ENCODE measurements around the gene NRCAM. TPM values are rescaled to one million over a fixed set of nuclear protein-coding genes. Genes with fewer than 3 reads are reported as not detected.

NRCAM gene
- total and polyA plus RNA-seq, 2 of the 8 experiments (the other 6 are each of a cell fraction or from before 2014, with no cell fraction given), result 2.7 to 3.8 TPM

GRCh38 chr7:108313086-108313485 is 143.2 kb downstream of the NRCAM start:
- Histone ChIP-seq H3K36me3 (ENCODE audit: control insufficient read depth in 2 of 4, insufficient read depth in 4 of 4, low read length in 3 of 4) (no peaks in the 10 kb centered on the region), H2AFZ (ENCODE audit: low read length) (no peak overlapping the region), H3K27me3 (replicated peaks in 1 of 4; ENCODE audit: control insufficient read depth in 3 of 4, extremely low read depth in 1 of 4, insufficient read depth in 3 of 4, low read length in 3 of 4) (no peaks in the 10 kb centered on the region), H3K56ac (replicated peaks; ENCODE audit: insufficient read length, low read depth, low read length) (no peak overlapping the region), H3K14ac (ENCODE audit: insufficient read length) (no peak overlapping the region), H3K4me1 (replicated peaks in 1 of 4; ENCODE audit: control insufficient read depth in 3 of 4, insufficient read depth in 4 of 4, low read length in 3 of 4) (peaks cover 0 to 12% (median 6%) of the 10 kb centered on the region in 4 experiments; a peak in 4 of 7 replicates), H2BK20ac (ENCODE audit: low read length) (no peak overlapping the region), H3K9me3 (ENCODE audit: insufficient read depth in 2 of 2, low read depth in 1 of 2, low read length in 1 of 2) (no peaks in the 10 kb centered on the region), H3K23me2 (ENCODE audit: low read depth, low read length) (no peaks in the 10 kb centered on the region), H3K4ac (replicated peaks; ENCODE audit: insufficient read length, low read depth, low read length) (no peak overlapping the region), H2BK120ac (replicated peaks; ENCODE audit: low read depth, low read length) (no peak overlapping the region), H3K79me2 (ENCODE audit: control insufficient read depth in 1 of 2, insufficient read depth in 2 of 2, low read length in 2 of 2) (no peaks in the 10 kb centered on the region), H4K91ac (replicated peaks; ENCODE audit: insufficient read length, low read length) (no peak overlapping the region), H4K20me1 (replicated peaks in 1 of 2; ENCODE audit: control insufficient read depth in 1 of 2, insufficient read depth in 2 of 2, low read length in 2 of 2) (no peaks in the 10 kb centered on the region), H3K23ac (ENCODE audit: insufficient read length) (no peak overlapping the region), H4K5ac (ENCODE audit: insufficient read length, low read depth, low read length) (no peak overlapping the region), H2BK5ac (ENCODE audit: low read depth, low read length) (no peak overlapping the region), H2BK15ac (ENCODE audit: low read length) (no peak overlapping the region), H3K18ac (ENCODE audit: extremely low read depth, low read length) (no peak overlapping the region), H3K4me2 (ENCODE audit: insufficient read depth in 1 of 2, low read depth in 2 of 2, low read length in 2 of 2) (no peak overlapping the region), H2AK5ac (ENCODE audit: low read depth, low read length) (no peak overlapping the region), H3K9ac (replicated peaks in 1 of 4; ENCODE audit: extremely low read depth in 1 of 4, low read depth in 3 of 4, low read length in 3 of 4) (no peak overlapping the region), H3K27ac (ENCODE audit: low read depth, low read length) (no peak overlapping the region), H2BK12ac (ENCODE audit: low read depth, low read length) (no peak overlapping the region), H3K79me1 (ENCODE audit: low read depth, low read length) (no peaks in the 10 kb centered on the region), H3K4me3 (ENCODE audit: extremely low read depth in 1 of 4, insufficient read depth in 2 of 4, low read depth in 3 of 4, low read length in 4 of 4) (no peak overlapping the region), H4K8ac (ENCODE audit: extremely low read depth, insufficient read depth, low read length) (no peak overlapping the region)
- WGBS, 2 experiments (ENCODE audit: extremely low coverage in 1 of 2, insufficient coverage in 1 of 2, insufficient read length in 1 of 2, insufficient replicate concordance in 2 of 2, low coverage in 1 of 2, low lambda C conversion rate in 2 of 2, missing lambda C conversion rate in 1 of 2), result 67% methylated on average over 3 of the region's 3 CpGs; no CpG with 5 or more reads in 1 of the 2 experiments
- ChIA-PET POLR2A (ENCODE audit: partially characterized antibody) (no interaction called here), CTCF (ENCODE audit: partially characterized antibody) (interaction anchor here (0.6 kb wide), 1 partner anchor 24 kb away, joined by 3 read pairs; no protein-coding TSS in a partner anchor)
- DNase-seq (ENCODE audit: low read depth in 1 of 2, low spot score in 2 of 2) (no peak), FAIRE-seq (no peak)
- TF ChIP-seq ASH2L (IDR thresholded peaks at IDR 0.05; ENCODE audit: low read length), result no peak
- TF ChIP-seq SP4 (IDR thresholded peaks at IDR 0.05; ENCODE audit: low read length), result no peak
- no peak for TF ChIP-seq CREB1 (IDR thresholded peaks at IDR 0.05)
- no peak for TF ChIP-seq BACH1 (IDR thresholded peaks at IDR 0.05; ENCODE audit: low read length)
- TF ChIP-seq, protein P1, sequence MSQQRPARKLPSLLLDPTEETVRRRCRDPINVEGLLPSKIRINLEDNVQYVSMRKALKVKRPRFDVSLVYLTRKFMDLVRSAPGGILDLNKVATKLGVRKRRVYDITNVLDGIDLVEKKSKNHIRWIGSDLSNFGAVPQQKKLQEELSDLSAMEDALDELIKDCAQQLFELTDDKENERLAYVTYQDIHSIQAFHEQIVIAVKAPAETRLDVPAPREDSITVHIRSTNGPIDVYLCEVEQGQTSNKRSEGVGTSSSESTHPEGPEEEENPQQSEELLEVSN (IDR thresholded peaks at IDR 0.05), result no peak
- TF ChIP-seq HDAC6 (IDR thresholded peaks at IDR 0.05; ENCODE audit: low read depth, low read length), result no peak
- TF ChIP-seq CHD2 (IDR thresholded peaks at IDR 0.05; ENCODE audit: low read length), result no peak
- TF ChIP-seq BRCA1 (IDR thresholded peaks at IDR 0.05; ENCODE audit: low read depth, low read length), result no peak
- TF ChIP-seq SAP30 (IDR thresholded peaks at IDR 0.05; ENCODE audit: insufficient read depth, insufficient replicate concordance, low read length), result no peak
- TF ChIP-seq SIRT6 (IDR thresholded peaks at IDR 0.05; ENCODE audit: low read length), result no peak
- no peak for TF ChIP-seq TCF12 (IDR thresholded peaks at IDR 0.05; ENCODE audit: low read depth, low read length)
- no peak for TF ChIP-seq CBX8 (IDR thresholded peaks at IDR 0.05; ENCODE audit: borderline replicate concordance, low read depth, low read length)
- TF ChIP-seq MAFK (IDR thresholded peaks at IDR 0.05; ENCODE audit: low read depth, low read length), result no peak
- no peak for TF ChIP-seq SP2 (IDR thresholded peaks at IDR 0.05; ENCODE audit: low read length)
- TF ChIP-seq EZH2 (IDR thresholded peaks at IDR 0.05; ENCODE audit: low read depth, low read length, severe bottlenecking), result no peak
- TF ChIP-seq RBBP5 (IDR thresholded peaks at IDR 0.05; ENCODE audit: borderline replicate concordance, low read depth, low read length), result no peak

Data from H1 (cell line).